Activated CD8-positive, alpha-beta memory T cell treated with anti-CD3 and anti-CD28 coated beads for 24 hours (primary cell): ENCODE measurements around the gene CLCNKA.
"Not testable (repeated sequence)": the region's sequence is repeated elsewhere in the genome, so short reads cannot be mapped to it uniquely, and the experiment has no call there.

Experiments
- DNase-seq: peaks from one replicate; pipeline ENCODE4 v3.0.0-alpha.2; 2020

CLCNKA gene

DNA sequence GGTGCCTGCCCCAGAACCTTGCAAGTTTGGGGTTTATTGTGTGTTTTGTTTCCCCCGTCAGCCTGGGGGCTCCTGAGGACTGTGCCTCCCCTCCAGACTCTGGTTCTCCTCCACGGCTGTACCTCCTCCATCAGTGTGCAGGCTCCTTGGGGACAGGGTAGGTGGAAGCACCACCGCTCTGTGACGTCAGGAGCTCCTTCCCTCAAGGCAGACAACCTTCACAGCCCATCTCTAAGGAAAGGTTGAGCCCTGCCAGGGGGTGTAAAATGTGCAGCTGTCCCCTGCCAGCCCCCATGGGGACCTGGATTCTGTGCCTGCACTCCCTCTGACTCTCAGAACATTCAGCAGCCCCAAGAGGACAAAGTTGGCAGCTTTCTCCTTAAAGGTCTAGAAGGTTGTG, 3.5 kb upstream of the CLCNKA start:
- no peak for DNase-seq

DNA sequence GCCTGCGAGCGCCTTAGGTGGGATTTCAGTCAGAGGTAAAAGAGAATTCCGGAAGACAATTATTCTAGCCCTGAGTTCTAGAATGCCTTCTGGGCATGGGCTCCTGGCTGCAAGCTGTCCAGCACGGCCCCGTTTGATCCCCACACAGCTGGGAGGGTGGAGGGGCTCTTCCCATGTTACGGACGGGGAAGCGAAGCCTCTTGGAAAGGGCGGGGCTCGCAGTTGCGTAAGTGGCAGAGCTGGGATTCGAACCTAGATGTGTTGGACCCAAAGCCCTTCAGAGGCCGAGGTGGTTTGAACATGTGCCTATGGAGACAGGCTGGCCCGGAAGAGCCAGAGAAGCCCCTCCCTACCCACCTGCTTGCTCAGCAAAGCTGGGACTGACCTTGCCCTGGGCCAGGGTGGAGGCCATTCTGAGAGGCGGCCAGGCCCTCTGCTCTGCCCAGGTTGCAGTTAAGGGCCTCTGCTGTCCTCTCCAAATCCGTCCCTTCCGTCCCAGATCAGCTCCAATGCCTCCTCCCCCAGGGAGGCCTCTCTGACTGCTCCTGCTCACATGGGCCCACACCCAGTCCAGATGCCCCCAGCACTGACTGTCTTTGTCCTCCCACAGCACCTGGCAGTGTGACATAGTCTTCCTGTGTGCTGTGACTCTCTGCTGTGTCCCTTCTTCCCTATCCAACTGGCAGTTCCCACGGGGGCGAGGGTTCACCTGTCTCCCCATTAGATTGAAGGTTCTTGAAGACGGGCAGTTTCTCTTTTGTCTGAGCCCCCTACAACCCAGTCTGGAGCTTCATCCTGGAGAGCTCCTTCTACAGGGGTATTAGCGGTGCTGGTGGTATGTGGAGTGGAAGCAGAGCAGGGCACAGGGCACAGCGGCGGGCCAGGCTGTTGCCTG, 2.8 kb upstream of the CLCNKA start:
- no peak for DNase-seq

DNA sequence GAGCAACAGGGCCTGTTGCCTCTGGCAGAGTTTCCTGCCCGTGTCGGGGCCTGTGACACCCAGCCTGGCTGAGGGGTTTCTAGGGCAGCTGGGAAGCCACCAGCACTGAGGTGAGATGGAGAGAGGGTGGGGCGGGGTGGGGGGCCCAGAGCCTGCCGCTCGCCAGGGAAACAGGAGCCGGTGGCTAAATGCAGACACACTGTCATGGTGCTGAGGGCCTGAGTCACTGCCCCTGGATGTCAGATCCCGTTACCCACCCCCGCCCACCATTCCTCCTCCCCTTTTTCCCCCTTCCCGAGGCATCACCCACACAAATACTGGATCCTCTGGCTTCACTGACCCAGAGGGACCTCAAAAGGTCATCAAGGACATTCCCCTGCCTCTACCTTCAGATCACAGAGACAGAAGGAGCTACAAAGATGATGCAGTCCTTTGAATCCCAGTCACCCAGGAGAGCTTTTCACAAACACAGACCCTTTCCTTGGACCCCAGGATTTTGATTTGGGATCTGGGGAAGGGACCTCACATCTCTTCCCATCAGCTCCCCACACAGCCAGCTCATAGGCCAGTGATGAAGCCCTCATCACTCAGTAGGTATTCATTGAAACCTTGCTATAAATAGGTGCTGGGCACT, 2.1 kb upstream of the CLCNKA start:
- no peak for DNase-seq

GRCh38 chr1:16020325-16020724, 1.5 kb upstream of the CLCNKA start:
- no peak for DNase-seq

DNA sequence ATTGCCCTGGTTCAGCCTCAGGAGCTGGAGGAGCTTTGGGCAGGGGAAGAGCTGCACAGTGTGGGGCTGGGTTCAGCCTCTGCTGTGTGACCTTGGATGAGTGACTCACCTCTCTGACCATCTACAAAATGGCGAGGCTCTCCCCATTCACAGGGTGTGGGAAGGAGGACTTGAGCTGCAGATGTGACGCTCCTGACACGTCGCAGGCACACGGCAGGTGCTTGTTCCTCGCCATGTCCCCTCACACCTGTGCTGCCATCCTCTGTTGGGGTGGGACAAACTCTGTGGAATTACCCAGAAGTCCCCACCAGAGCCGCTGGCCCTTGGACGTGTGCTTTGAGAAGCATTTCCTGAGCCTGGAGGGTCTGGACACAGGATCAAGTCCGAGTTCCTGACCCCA, 958 bp upstream of the CLCNKA start:
- not testable (repeated sequence) for DNase-seq

- no peak for DNase-seq
Observed at GRCh38 chr1:16022393-16022792, 557 bp downstream of the CLCNKA start.

GRCh38 chr1:16023050-16023653, 1.3 kb downstream of the CLCNKA start:
- no peak for DNase-seq

DNA sequence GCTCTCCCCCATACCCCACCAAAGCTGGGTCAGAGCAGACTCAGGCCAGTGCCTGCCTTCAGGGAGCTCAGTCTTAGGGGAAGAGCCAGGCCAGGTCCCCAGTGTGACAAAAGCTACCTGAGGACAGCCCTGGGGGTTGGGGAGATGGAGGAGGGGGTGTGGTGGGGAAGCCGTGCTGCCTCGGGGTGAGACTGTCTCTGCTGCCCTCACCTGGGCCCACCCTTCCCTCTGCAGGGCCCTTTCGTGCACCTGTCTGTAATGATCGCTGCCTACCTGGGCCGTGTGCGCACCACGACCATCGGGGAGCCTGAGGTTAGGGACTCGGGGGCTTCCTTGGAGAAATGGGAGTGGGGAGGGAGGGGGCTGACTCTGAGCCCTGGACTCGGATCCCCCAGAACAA, 4.5 kb downstream of the CLCNKA start:
- not testable (repeated sequence) for DNase-seq

DNA sequence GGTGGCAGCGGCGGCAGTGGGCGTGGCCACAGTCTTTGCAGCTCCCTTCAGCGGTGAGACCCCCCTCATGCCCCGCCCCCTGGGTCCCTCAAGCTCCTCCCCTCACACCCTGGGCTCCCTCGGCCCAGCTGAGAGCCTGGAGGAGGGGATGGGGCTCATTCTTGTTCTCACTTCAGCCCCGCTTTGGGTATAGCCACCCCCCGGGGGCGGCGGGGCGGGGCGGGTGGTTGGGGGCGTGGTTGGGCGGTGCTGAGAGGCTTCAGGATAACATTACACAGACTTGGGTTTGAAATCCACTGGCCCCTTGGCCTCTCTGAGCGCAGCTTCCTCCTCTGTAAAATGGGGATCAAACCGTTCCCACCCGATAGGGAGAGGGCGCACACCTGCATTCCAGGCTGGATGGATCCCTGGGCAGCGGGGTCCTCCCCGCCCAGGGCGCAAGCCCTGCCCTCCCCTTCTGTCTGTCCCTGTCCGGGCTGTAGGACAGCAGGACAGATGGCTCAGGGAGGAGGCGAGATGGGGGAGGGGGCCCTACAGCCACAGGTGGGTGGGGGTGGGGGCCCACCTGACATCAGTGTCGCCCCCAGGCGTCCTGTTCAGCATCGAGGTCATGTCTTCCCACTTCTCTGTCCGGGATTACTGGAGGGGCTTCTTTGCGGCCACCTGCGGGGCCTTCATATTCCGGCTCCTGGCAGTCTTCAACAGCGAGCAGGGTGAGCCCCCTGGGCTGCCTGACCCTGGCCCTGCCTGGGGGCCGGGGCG, 5.1 kb downstream of the CLCNKA start:
- peak; percentile 77 for DNase-seq

- DNase-seq: no peak
Observed at GRCh38 chr1:16028237-16029002, 6.6 kb downstream of the CLCNKA start.

DNA sequence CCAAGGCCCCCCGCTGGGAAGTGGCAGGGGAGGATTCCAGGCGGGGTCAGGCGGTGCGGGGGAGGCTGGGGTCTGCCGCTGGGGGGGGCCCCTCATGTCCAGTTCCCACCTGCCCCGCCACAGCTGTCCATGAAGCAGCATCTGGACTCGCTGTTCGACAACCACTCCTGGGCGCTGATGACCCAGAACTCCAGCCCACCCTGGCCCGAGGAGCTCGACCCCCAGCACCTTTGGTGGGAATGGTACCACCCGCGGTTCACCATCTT, 7.1 kb downstream of the CLCNKA start:
- DNase-seq: not testable (repeated sequence)

GRCh38 chr1:16029288-16029687, 7.5 kb downstream of the CLCNKA start:
- DNase-seq: no peak

GRCh38 chr1:16031551-16031950, 9.7 kb downstream of the CLCNKA start:
- no peak for DNase-seq

- peak; percentile 80 for DNase-seq
Observed at GRCh38 chr1:16032388-16033102, 10.7 kb downstream of the CLCNKA start.

GRCh38 chr1:16033103-16033632, 11.3 kb downstream of the CLCNKA start:
- not testable (repeated sequence) for DNase-seq

GRCh38 chr1:16036461-16036860, 14.6 kb downstream of the CLCNKA start:
- DNase-seq: not testable (repeated sequence)

- DNase-seq: no peak
Observed at GRCh38 chr1:16038620-16038912, 16.7 kb downstream of the CLCNKA start.

DNA sequence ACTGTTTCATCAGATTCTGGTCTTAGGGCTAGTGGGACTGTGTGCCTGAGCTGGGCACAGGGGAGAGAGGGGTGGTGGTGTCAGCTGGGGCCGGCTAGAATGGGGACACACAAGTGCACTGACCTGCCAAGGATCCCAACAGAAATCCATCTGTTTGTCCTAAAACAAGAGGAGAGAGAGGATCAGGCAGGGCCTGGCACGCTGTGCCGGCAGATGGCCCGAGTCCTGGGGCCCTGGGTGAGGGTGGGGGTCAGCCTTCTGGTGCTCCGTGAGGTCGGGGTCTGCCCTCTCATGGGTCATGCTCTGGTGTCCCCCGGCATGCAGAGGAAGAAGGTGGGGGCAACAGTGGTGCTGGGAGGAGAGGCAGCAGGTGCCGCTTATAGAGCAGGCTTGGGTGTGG, 18.0 kb downstream of the CLCNKA start:
- DNase-seq: not testable (repeated sequence)

DNA sequence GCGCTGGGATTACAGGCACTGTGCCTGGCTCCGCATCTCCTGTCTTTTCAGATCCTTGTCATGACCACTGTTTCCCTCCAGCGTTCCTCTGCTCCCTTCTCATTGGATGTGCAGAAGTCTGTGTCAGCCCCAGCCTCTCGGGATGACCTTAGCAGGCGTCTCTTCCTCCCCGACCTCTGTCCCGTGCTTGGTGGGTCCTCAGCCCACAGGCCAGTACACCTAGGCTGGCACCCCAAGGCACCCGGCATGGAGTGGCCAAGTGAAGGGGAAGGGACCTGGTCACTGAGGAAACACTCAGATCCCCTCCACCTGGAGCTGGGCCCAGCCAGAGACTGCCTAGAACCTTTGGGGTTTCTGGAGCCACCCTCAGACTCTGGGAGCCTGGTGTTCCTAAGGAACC, 19.4 kb downstream of the CLCNKA start:
- no peak for DNase-seq

DNA sequence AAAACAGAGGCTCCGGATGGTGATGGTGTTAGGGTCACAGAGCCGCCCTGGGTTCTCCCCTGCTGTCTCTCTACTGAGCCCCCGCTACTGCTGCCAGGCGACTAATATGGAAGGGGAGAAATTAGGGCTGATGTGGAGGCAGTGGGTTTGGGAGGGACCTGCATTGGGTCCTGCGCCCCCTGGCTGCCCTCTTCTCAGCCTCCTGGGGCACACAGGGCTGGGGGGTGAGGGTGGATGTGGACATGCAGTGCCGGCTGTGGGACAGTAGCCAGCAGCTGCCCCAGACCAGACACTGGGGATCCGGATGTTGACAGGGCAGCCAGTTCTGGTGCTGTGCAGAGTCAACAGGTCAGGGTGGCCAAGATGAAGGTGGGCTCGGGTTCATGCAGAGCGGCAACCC, 20.3 kb downstream of the CLCNKA start:
- DNase-seq: no peak

- not testable (repeated sequence) for DNase-seq
Observed at GRCh38 chr1:16042654-16043053, 20.8 kb downstream of the CLCNKA start.

- no peak for DNase-seq
Observed at GRCh38 chr1:16043521-16043920, 21.7 kb downstream of the CLCNKA start, which contains the start of gene CLCNKB. Gene CLCNKB, plus strand, starts transcription at chr1:16043782. Its CDS starts 711 bp downstream, at chr1:16044493.
